Gastroesophageal sphincter (tissue), 3 donors: ENCODE results near the gene RMND1.
"Not testable (repeated sequence)": the region's sequence is repeated elsewhere in the genome, so short reads cannot be mapped to it uniquely, and the experiment has no call there.

Experiments used
- CTCF ChIP-seq, 4 experiments: fragments of 200-600 bp in 2 of 4; fragments of 450-650 bp in 2 of 4; sonication (generic) in 1 of 4; IDR thresholded peaks; one replicate each; pipeline ENCODE4 v1.5.1; 2017 to 2019; ENCODE audit warnings: antibody characterized with exemption in 4 of 4, mild to moderate bottlenecking in 2 of 4, moderate library complexity in 2 of 4
- EP300 ChIP-seq: sonication (generic); formaldehyde crosslinking; IDR thresholded peaks from one replicate; pipeline ENCODE4 v1.6.1; 2017; ENCODE audit warnings: antibody characterized with exemption, mild to moderate bottlenecking
- POLR2AphosphoS5 ChIP-seq: sonication (generic); formaldehyde crosslinking; IDR thresholded peaks from one replicate; pipeline ENCODE4 v1.6.1; 2017; ENCODE audit warnings: antibody characterized with exemption

GRCh38 chr6:151450928-151451327 lies 998 bp downstream of the RMND1 start:
- not testable (repeated sequence) for TF ChIP-seq CTCF (IDR thresholded peaks at IDR 0.05); EP300; POLR2AphosphoS5
